PC-3 (cell line): Measurements from ENCODE around the gene AOAH.

Experiments used
- CTCF ChIP-seq: fragments of 300-600 bp; sonication (generic); conservative IDR thresholded peaks from 2 replicates; pipeline ENCODE4 v1.5.1; 2017; ENCODE audit warnings: antibody characterized with exemption, low read depth, mild to moderate bottlenecking, low read length
- EZH2 ChIP-seq: fragments of 300-600 bp; sonication (generic); IDR thresholded peaks from one replicate; pipeline ENCODE4 v1.6.1; 2017; ENCODE audit warnings: antibody characterized with exemption, mild to moderate bottlenecking, low read length; ENCODE audit not compliant: unreplicated experiment

- TF ChIP-seq CTCF (no peak), EZH2 (no peak)
Measured at GRCh38 chr7:36615852-36616540, 108.3 kb downstream of the AOAH start.
